SK-N-SH treated with all-trans-retinoic acid at 6 μM for 48 hours (cell line): ENCODE data around the gene PIGS.

Source experiments
- ATAC-seq: fragments of 200-7000 bp; cut with Tn5 transposase; 3 replicates; pipeline ENCODE4 v1.9.1; 2020; ENCODE audit warnings: mild to moderate bottlenecking, moderate library complexity
- ARNTL ChIP-seq: fragments of 450-650 bp; formaldehyde crosslinking; IDR thresholded peaks from 2 replicates; pipeline ENCODE4 v1.5.0; 2020; ENCODE audit warnings: low read depth, mild to moderate bottlenecking, moderate library complexity, borderline replicate concordance
- BACH2 ChIP-seq: fragments of 250-450 bp; sonication (Bioruptor Pico); IDR thresholded peaks from 2 replicates; pipeline ENCODE4 v1.9.0; 2021; ENCODE audit warnings: mild to moderate bottlenecking, borderline replicate concordance
- CSDC2 ChIP-seq: fragments of 250-450 bp; sonication (Bioruptor Pico); IDR thresholded peaks from 2 replicates; pipeline ENCODE4 v1.5.0; 2020; ENCODE audit warnings: mild to moderate bottlenecking, moderate library complexity
- ESRRG ChIP-seq: fragments of 250-450 bp; sonication (Bioruptor Pico); IDR thresholded peaks from 2 replicates; pipeline ENCODE4 v1.6.1; 2021; ENCODE audit warnings: mild to moderate bottlenecking
- ISL1 ChIP-seq: fragments of 250-450 bp; sonication (Bioruptor Pico); IDR thresholded peaks from 2 replicates; pipeline ENCODE4 v2.1.2; 2022; ENCODE audit warnings: mild to moderate bottlenecking, moderate library complexity
- OSR1 ChIP-seq: fragments of 250-450 bp; sonication (Bioruptor Pico); IDR thresholded peaks from 2 replicates; pipeline ENCODE4 v1.8.0; 2022; ENCODE audit warnings: moderate library complexity, mild to moderate bottlenecking, inconsistent platforms
- PPARA ChIP-seq: fragments of 250-450 bp; sonication (Bioruptor Pico); IDR thresholded peaks from 2 replicates; pipeline ENCODE4 v1.5.0; 2020; ENCODE audit warnings: mild to moderate bottlenecking, borderline replicate concordance
- SNAI2 ChIP-seq: fragments of 250-450 bp; sonication (Bioruptor Pico); IDR thresholded peaks from 2 replicates; pipeline ENCODE4 v1.5.0; 2020; ENCODE audit warnings: mild to moderate bottlenecking, moderate library complexity
- TOX ChIP-seq: fragments of 250-450 bp; sonication (Bioruptor Pico); IDR thresholded peaks from 2 replicates; pipeline ENCODE4 v1.8.0; 2021; ENCODE audit warnings: mild to moderate bottlenecking, moderate library complexity, borderline replicate concordance
- ZC3H10 ChIP-seq: fragments of 250-450 bp; sonication (Bioruptor Pico); IDR thresholded peaks from 2 replicates; pipeline ENCODE4 v1.5.1; 2021; ENCODE audit warnings: mild to moderate bottlenecking, moderate library complexity
- ZFP3 ChIP-seq: fragments of 250-450 bp; sonication (Bioruptor Pico); IDR thresholded peaks from 2 replicates; pipeline ENCODE4 v1.5.0; 2020; ENCODE audit warnings: mild to moderate bottlenecking, moderate library complexity
- ZFP30 ChIP-seq: fragments of 450-650 bp; formaldehyde crosslinking; IDR thresholded peaks from 2 replicates; pipeline ENCODE4 v1.5.0; 2022; ENCODE audit warnings: mild to moderate bottlenecking, moderate library complexity
- ZNF565 ChIP-seq: fragments of 450-650 bp; formaldehyde crosslinking; conservative IDR thresholded peaks from 2 replicates; pipeline ENCODE4 v1.5.0; 2020; ENCODE audit warnings: low read depth, mild to moderate bottlenecking, moderate library complexity
- ZNF70 ChIP-seq: fragments of 450-650 bp; formaldehyde crosslinking; IDR thresholded peaks from 2 replicates; pipeline ENCODE4 v1.5.0; 2020; ENCODE audit warnings: mild to moderate bottlenecking, moderate library complexity
- ZNF8 ChIP-seq: fragments of 450-650 bp; formaldehyde crosslinking; IDR thresholded peaks from 2 replicates; pipeline ENCODE4 v1.5.0; 2020; ENCODE audit warnings: mild to moderate bottlenecking, moderate library complexity
- TF ChIP-seq, protein P1 (sequence below): fragments of 250-450 bp; sonication (Bioruptor Pico); IDR thresholded peaks from 2 replicates; pipeline ENCODE4 v1.5.1; 2021; ENCODE audit warnings: mild to moderate bottlenecking, moderate library complexity
- TF ChIP-seq, protein P2 (sequence below): fragments of 250-450 bp; sonication (Bioruptor Pico); IDR thresholded peaks from 2 replicates; pipeline ENCODE4 v1.8.0; 2020; ENCODE audit warnings: mild to moderate bottlenecking, moderate library complexity, borderline replicate concordance
- TF ChIP-seq, protein P3 (sequence below): fragments of 250-450 bp; sonication (Bioruptor Pico); IDR thresholded peaks from 2 replicates; pipeline ENCODE4 v1.5.1; 2020; ENCODE audit warnings: low read depth, mild to moderate bottlenecking, moderate library complexity
- TF ChIP-seq, protein P4 (sequence below): fragments of 250-450 bp; sonication (Bioruptor Pico); IDR thresholded peaks from 2 replicates; pipeline ENCODE4 v1.8.0; 2021; ENCODE audit warnings: low read depth, mild to moderate bottlenecking, moderate library complexity, borderline replicate concordance

PIGS gene

DNA sequence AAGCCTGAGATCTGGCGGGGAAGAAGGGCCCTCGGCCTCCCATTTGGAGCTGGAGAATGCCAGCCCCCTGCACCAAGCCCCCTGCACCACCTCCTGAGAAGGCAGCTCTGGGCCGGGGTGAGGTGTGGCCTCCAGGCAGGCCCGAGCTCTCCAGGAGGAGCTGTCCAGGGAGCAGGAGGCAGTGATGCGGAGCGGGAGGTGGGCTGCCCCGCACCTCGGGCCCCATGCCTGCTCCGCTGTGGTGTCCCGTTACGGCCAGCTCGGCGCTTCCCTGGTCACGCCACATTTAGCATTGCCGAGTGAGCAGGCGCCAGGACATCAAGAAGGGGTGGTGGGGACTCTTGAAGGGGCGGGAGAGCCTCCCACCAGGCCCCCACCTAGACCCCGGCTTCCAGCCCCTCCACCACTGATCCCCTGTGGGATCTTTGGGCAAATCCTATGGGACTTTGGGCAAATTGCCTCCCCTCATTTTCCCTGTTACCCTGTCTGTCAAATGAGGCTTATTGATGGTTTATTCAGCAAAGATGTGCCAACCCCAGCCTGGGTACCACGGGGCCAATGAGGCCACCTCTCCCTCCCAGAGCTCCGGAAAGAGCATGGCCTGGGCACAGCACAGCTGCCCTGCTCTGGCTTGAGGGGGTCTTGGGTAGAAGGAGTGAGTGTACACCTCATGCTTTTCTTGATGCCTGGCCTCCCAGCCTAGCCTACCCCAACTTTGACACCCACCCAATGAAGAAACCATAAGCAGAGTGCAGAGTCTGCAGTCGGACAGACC, 49.8 kb downstream of the PIGS start (continued):
- no peak for TF ChIP-seq ZNF8 (CRISPR knock-in tag)
- no peak for TF ChIP-seq TOX (CRISPR knock-in tag)
- no peak for TF ChIP-seq ARNTL (CRISPR knock-in tag)
- TF ChIP-seq BACH2 = no peak
- TF ChIP-seq ZFP30 (CRISPR knock-in tag) = no peak
- TF ChIP-seq OSR1 (CRISPR knock-in tag) = no peak

DNA sequence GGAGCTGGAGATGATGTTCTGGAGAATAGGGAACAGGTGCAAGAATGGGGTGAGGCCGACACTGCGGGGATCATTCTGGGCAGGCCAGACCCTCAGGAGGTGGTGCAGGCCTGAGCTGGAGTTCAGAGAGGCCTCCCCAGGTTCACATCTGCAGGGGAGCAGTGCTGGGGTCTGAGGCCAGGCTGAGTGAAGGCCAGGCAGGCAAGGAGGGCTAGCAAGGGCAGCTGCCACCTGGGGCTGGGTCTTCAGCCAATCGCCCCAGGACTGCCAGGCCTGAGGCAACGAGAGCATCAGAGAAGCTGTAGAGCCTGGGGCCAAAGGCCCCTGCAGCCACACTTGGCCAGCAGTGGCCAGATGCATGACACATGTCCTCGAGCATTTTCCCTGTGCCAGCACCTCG, 50.6 kb downstream of the PIGS start:
- TF ChIP-seq, protein P1, sequence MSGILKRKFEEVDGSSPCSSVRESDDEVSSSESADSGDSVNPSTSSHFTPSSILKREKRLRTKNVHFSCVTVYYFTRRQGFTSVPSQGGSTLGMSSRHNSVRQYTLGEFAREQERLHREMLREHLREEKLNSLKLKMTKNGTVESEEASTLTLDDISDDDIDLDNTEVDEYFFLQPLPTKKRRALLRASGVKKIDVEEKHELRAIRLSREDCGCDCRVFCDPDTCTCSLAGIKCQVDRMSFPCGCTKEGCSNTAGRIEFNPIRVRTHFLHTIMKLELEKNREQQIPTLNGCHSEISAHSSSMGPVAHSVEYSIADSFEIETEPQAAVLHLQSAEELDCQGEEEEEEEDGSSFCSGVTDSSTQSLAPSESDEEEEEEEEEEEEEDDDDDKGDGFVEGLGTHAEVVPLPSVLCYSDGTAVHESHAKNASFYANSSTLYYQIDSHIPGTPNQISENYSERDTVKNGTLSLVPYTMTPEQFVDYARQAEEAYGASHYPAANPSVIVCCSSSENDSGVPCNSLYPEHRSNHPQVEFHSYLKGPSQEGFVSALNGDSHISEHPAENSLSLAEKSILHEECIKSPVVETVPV (CRISPR knock-in tag) = no peak
- no peak for TF ChIP-seq ZNF565 (CRISPR knock-in tag)
- TF ChIP-seq ZFP30 (CRISPR knock-in tag) = no peak
- TF ChIP-seq BACH2 = no peak
- TF ChIP-seq, protein P2, sequence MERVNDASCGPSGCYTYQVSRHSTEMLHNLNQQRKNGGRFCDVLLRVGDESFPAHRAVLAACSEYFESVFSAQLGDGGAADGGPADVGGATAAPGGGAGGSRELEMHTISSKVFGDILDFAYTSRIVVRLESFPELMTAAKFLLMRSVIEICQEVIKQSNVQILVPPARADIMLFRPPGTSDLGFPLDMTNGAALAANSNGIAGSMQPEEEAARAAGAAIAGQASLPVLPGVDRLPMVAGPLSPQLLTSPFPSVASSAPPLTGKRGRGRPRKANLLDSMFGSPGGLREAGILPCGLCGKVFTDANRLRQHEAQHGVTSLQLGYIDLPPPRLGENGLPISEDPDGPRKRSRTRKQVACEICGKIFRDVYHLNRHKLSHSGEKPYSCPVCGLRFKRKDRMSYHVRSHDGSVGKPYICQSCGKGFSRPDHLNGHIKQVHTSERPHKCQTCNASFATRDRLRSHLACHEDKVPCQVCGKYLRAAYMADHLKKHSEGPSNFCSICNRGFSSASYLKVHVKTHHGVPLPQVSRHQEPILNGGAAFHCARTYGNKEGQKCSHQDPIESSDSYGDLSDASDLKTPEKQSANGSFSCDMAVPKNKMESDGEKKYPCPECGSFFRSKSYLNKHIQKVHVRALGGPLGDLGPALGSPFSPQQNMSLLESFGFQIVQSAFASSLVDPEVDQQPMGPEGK (CRISPR knock-in tag) = no peak
- no peak for TF ChIP-seq ISL1 (CRISPR knock-in tag)
- TF ChIP-seq, protein P3, sequence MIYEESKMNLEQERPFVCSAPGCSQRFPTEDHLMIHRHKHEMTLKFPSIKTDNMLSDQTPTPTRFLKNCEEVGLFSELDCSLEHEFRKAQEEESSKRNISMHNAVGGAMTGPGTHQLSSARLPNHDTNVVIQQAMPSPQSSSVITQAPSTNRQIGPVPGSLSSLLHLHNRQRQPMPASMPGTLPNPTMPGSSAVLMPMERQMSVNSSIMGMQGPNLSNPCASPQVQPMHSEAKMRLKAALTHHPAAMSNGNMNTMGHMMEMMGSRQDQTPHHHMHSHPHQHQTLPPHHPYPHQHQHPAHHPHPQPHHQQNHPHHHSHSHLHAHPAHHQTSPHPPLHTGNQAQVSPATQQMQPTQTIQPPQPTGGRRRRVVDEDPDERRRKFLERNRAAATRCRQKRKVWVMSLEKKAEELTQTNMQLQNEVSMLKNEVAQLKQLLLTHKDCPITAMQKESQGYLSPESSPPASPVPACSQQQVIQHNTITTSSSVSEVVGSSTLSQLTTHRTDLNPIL (CRISPR knock-in tag) = no peak
- TF ChIP-seq PPARA = no peak
- no peak for TF ChIP-seq SNAI2 (CRISPR knock-in tag)
- TF ChIP-seq CSDC2 (CRISPR knock-in tag) = no peak
- no peak for TF ChIP-seq ARNTL (CRISPR knock-in tag)
- no peak for TF ChIP-seq ESRRG (CRISPR knock-in tag)
- no peak for TF ChIP-seq ZC3H10 (CRISPR knock-in tag)
- no peak for TF ChIP-seq ZNF70 (CRISPR knock-in tag)
- TF ChIP-seq, protein P4, sequence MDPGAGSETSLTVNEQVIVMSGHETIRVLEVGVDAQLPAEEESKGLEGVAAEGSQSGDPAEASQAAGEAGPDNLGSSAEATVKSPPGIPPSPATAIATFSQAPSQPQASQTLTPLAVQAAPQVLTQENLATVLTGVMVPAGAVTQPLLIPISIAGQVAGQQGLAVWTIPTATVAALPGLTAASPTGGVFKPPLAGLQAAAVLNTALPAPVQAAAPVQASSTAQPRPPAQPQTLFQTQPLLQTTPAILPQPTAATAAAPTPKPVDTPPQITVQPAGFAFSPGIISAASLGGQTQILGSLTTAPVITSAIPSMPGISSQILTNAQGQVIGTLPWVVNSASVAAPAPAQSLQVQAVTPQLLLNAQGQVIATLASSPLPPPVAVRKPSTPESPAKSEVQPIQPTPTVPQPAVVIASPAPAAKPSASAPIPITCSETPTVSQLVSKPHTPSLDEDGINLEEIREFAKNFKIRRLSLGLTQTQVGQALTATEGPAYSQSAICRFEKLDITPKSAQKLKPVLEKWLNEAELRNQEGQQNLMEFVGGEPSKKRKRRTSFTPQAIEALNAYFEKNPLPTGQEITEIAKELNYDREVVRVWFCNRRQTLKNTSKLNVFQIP (CRISPR knock-in tag) = no peak
- no peak for TF ChIP-seq TOX (CRISPR knock-in tag)
- TF ChIP-seq ZNF8 (CRISPR knock-in tag) = no peak
- no peak for TF ChIP-seq ZFP3 (CRISPR knock-in tag)
- ATAC-seq = no peak

DNA sequence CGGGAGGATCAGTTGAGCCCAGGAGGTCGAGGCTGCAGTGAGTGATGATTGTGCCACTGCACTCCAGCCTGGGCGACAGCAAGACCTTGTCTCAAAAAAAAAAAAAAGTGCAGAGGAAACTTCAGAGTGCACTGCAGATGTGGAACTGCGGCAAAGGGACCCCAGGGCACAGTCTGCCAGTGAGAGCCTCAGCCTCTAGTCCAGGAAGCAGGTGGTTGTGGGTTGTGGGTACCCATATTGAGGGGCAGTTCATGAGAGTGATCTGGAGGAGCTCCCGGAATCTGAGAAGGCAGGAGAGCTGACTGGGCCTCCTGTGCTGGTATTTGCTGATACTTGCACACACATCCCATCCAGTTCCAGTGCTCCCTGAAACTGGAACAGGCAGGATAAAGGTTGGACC, 52.1 kb downstream of the PIGS start:
- TF ChIP-seq, protein P4 (CRISPR knock-in tag) = no peak
- TF ChIP-seq TOX (CRISPR knock-in tag) (no peak), ISL1 (CRISPR knock-in tag) (no peak), ZC3H10 (CRISPR knock-in tag) (no peak)
- TF ChIP-seq, protein P1 (CRISPR knock-in tag) = no peak
- no peak for ATAC-seq
